ENCODE data around the gene KATNAL2.

GRCh38 chr18:47118981-47119380 is 201.6 kb downstream of the KATNAL2 start:
- no peak for TF ChIP-seq LEF1 (IDR thresholded peaks at IDR 0.05; ENCODE audit: borderline replicate concordance)
- TF ChIP-seq SP1 (IDR thresholded peaks at IDR 0.05) = no peak
- TF ChIP-seq SUZ12 (IDR thresholded peaks at IDR 0.05) = no peak
- TF ChIP-seq FOXM1 (IDR thresholded peaks at IDR 0.05; ENCODE audit: borderline replicate concordance) = no peak
- TF ChIP-seq NFRKB (IDR thresholded peaks at IDR 0.05) = no peak
- no peak for TF ChIP-seq CTBP1 (IDR thresholded peaks at IDR 0.05; ENCODE audit: borderline replicate concordance)
- TF ChIP-seq HDGF (IDR thresholded peaks at IDR 0.05; ENCODE audit: borderline replicate concordance) = no peak
- TF ChIP-seq FOXA1 (IDR thresholded peaks at IDR 0.05) = no peak
- no peak for TF ChIP-seq TARDBP (IDR thresholded peaks at IDR 0.05)
- TF ChIP-seq L3MBTL2 (conservative IDR thresholded peaks at IDR 0.05) = no peak
- TF ChIP-seq BHLHE40 (IDR thresholded peaks at IDR 0.05; ENCODE audit: borderline replicate concordance) = no peak
- no peak for TF ChIP-seq ELF4 (IDR thresholded peaks at IDR 0.05)
- no peak for TF ChIP-seq PKNOX1 (IDR thresholded peaks at IDR 0.05)
